Measurements from ENCODE around the gene ZNF552.
"Not testable (repeated sequence)": the region's sequence is repeated elsewhere in the genome, so short reads cannot be mapped to it uniquely, and the experiment has no call there.

The ZNF552 gene

DNA sequence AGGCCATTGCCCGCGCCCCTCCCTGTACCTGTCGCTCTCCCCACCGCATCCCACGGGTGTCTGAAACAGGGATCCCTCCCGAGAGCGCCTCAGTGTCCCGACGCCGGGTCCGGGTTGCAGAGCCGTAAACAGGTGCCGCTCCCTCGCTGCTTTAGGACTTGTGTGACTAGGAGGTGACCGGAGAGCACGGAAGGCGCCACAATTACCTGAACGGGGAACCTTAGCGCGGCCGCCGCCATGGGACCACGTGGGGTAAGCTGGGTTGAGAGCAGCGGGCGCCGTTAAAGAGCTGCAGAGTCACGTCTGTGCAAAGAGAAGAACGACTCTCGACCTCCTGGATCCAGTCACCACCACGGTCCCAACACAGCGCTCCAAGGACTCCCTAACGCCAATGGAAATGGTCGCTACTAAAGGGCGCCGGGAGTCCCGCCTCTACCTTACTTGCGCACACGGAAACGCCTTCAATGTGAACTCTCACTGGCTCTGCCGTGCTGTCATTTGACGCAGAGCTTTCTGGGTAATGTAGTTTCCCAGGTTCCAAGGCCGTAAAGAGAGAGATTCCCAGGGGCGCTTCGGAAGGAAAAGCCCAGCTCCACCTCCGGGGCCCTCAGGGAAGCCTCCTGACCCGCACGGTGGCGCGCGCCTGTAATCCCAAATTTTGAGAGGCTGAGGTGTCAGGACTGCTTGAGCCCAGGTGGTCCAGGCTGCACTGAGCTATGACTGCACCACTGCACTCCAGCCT lies at the start of gene ZNF552:
TSS of gene ZNF552 (minus strand) at position 409 of the 742 bp plus-strand sequence. CDS start at position 239, 170 bp downstream.
- DNase-seq: peak; percentile 92

- not testable (repeated sequence) for DNase-seq
Measured at GRCh38 chr19:57862351-57862750, 47.6 kb upstream of the ZNF552 start.

DNA sequence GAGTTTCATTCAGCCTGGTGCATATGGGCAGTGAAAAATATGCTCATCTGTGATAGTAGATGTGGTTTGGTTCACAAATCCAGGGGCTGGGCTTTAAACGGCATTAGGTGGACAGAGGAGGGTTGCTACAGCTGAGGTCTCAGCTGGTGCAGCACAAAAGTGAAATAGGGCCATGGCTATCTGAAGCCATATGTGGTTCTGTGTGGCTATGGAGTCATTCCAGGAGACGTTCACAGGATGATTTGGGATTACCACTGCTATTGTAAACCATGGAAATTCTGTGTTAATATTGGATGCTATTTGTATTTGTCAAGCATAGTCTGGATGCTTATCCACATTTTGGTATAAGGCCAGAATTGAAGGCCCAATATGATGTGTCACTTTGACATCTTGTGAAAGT lies 39.4 kb upstream of the ZNF552 start:
- DNase-seq: not testable (repeated sequence)

DNA sequence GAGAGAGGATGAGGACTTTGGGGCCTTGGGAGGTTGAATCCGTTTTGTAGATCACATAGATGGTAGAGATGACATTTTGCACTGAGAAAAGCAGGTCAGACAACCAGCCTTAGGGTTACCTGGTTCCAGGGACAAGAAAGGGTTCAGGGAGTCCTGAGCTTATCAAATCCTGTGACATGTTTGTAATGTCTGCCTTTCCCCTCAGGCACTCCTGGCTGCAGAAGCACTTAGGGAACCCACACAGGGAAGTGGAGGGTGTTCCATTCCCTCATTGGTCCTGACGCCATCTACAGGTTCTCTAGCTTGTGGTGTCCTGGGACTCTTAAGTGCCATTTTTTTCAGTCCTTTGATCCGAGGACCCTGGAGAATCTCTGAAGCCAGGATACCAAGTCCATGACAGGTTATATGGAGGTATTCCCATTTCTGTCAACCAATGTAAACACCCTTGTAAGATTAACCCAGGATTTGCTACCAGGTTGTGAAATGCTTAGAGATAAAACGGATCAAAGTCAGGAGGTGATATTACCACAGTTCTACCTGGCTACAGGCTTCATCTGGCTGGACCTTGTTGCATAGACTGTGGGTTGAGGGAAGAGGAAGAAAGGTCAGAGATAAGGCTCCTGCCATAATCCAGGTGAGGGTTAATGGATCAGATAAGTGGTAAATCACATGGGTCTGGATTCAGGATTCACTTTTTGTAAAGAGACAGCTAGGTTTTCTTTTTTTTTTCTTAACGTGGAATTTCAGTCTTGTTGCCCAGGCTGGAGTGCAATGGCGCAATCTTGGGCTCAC lies 37.3 kb upstream of the ZNF552 start:
- DNase-seq: not testable (repeated sequence)

DNA sequence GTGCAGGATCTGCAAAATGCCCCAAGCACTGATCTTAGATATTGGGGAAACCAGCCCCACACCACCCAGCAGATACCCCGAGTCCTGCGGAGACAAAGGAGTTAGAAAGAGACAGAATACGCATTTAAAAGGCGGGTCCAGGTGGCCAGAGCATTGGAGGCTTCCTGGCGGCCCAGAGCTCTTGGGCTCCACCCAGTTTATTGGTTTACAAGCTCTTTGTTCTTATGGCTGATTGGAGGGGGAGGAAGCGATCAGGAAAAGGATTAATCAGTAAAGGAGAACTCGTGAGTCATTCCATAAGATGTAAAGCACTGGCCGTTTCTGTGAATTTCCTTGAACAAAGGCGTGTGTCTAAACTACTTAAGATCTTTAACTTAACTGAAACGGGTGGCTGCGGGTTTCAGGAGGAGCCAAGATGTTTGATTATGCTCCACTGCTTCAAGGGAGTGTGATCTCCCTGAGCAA lies 35.9 kb upstream of the ZNF552 start:
- peak; percentile 12 for DNase-seq

DNA sequence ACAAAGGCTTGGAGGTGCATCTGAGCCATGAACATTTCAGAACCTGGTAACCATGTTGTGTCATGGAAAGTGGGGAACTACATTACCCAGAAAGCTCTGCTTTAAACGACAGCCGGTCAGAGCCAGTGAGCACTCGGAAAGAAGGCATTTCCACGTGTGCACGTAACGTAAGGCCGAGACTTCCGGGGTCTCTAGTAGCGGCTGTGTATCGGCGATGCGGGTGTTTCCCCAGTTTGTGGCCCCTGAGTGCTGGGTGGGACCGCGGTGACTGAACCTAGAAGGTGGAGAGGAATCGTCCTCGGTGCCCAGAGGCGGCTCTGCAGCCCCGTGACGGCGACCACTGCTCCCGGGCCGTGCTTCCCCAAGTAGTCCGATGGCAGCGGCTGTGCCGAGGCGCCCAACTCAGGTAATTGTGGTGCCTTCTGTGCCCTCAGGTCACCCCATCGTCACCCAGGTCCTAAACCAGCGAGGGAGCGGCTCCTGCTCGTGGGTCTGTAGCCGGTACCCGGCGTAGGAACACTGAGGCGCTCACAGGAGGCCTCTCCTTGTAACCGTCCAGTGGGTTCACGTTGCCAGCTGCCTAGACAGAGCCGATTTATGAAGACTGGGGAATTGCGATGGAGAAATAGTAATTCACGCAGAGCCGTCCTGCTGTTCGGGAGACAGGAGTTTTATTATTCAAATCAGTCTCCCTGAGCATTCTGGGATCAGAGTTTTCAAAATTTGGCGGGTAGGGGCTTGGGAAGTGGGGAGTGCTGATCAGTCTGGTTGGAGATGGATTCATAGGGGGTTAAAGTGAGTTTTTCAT lies 35.2 kb upstream of the ZNF552 start, which contains the start of gene ZNF587:
TSS of gene ZNF587 (plus strand) at position 194 of the 808 bp plus-strand sequence. CDS start at position 374, 180 bp downstream.
- peak; percentile 85 for DNase-seq

- not testable (repeated sequence) for DNase-seq
Measured at GRCh38 chr19:57849162-57849665, 34.5 kb upstream of the ZNF552 start.

- not testable (repeated sequence) for DNase-seq
Measured at GRCh38 chr19:57847164-57847563, 32.5 kb upstream of the ZNF552 start.

GRCh38 chr19:57841122-57841763 lies 26.5 kb upstream of the ZNF552 start:
- DNase-seq: no peak

GRCh38 chr19:57838622-57839191 lies 24.0 kb upstream of the ZNF552 start:
- not testable (repeated sequence) for DNase-seq

GRCh38 chr19:57836991-57837390 lies 22.3 kb upstream of the ZNF552 start:
- DNase-seq: not testable (repeated sequence)

GRCh38 chr19:57830071-57830602 lies 15.4 kb upstream of the ZNF552 start, which contains the start of gene ZNF587B:
ZNF587B (plus strand) TSS chr19:57830299; CDS start chr19:57830529, 230 bp downstream.
- no peak for DNase-seq

- no peak for DNase-seq
Measured at GRCh38 chr19:57829316-57829715, 14.6 kb upstream of the ZNF552 start.

DNA sequence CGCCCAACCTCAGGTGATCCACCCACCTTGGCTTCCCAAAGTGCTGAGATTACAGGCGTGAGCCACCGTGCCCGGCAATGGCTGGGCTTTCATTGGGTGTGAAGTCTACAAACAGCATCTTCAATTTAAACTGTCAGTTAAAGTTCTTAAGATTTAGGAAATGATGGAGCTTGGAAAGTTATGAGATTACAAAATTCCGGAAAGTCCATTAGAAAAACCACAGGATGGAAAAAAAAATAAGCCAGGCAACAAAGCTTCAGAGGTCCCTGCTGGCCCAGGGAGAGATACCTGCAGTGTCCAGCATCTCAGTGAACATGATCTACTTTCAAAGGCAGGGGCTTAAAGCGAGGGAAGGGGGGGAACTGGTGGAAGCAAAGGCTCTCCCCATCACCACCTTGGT lies 10.8 kb upstream of the ZNF552 start:
- DNase-seq: no peak

GRCh38 chr19:57823608-57824007 lies 8.9 kb upstream of the ZNF552 start:
- DNase-seq: not testable (repeated sequence)

GRCh38 chr19:57823155-57823554 lies 8.4 kb upstream of the ZNF552 start:
- not testable (repeated sequence) for DNase-seq

DNA sequence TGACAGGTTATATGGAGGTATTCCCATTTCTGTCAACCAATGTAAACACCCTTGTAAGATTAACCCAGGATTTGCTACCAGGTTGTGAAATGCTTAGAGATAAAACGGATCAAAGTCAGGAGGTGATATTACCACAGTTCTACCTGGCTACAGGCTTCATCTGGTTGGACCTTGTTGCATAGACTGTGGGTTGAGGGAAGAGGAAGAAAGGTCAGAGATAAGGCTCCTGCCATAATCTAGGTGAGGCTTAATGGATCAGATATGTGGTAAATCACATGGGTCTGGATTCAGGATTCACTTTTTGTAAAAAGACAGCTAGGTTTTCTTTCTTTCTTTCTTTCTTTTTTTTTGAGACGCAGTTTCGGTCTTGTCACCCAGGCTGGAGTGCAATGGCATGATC lies 6.8 kb upstream of the ZNF552 start:
- not testable (repeated sequence) for DNase-seq

DNA sequence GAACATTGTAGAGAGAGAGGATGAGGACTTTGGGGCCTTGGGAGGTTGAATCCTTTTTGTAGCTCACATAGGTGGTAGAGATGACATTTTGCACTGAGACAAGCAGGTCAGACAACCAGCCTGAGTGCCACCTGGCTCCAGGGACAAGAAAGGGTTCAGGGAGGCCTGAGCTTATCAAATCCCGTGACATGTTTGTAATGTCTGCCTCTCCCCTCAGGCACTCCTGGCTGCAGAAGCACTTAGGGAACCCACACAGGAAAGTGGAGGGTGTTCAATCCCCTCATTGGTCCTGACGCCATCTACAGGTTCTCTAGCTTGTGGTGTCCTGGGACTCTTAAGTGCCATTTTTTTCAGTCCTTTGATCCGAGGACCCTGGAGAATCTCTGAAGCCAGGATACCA lies 6.4 kb upstream of the ZNF552 start:
- DNase-seq: not testable (repeated sequence)

DNA sequence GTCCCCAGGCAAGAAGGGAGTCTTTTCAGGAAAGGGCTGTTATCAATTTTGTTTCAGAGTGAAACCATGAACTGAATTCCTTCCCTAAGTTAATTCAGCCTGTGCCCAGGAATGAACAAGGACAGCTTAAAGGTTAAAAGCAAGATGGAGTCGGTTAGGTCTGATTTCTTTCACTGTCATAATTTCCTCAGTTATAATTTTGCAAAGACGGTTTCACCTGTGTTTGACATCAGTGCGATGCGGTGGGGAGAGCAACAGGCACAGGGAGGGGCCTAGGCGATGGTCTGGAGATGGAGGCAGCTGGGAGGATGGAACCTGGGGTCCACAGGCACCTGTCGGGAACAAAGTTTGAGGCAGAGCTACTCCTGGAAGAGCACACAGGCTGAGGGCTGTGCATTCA lies 5.9 kb upstream of the ZNF552 start:
- DNase-seq: no peak

- peak; percentile 88 for DNase-seq
Measured at GRCh38 chr19:57819475-57820148, 4.9 kb upstream of the ZNF552 start.

- DNase-seq: no peak
Measured at GRCh38 chr19:57818378-57818777, 3.7 kb upstream of the ZNF552 start.
